Aorta (tissue), 5 donors: ENCODE results near the gene MAPKAPK5. TPM values are rescaled to one million over a fixed set of nuclear protein-coding genes. Genes with fewer than 3 reads are reported as not detected.

ENCODE experiments used
- ATAC-seq: fragments of 200-7000 bp; cut with Tn5 transposase; one replicate; pipeline ENCODE4 v1.9.1; 2022; ENCODE audit warnings: moderate library complexity; ENCODE audit not compliant: low FRiP score
- DNase-seq, 2 donors: peaks; one replicate each; pipeline ENCODE4 v3.0.0-alpha.2; 2020
- H3K27ac ChIP-seq, 2 donors: one replicate each; pipeline ENCODE4 v1.5.1; 2013; ENCODE audit warnings: low read length in 2 of 2, mild to moderate bottlenecking in 2 of 2, moderate library complexity in 2 of 2, control low read depth in 1 of 2, inconsistent platforms in 1 of 2, low read depth in 1 of 2
- H3K27me3 ChIP-seq, 2 donors: one replicate each; pipeline ENCODE4 v1.6.1; 2013; ENCODE audit warnings: control low read depth in 1 of 2, low read length in 1 of 2, mild to moderate bottlenecking in 1 of 2, moderate library complexity in 1 of 2; ENCODE audit not compliant: insufficient read depth in 2 of 2, control insufficient read depth in 1 of 2
- H3K36me3 ChIP-seq, 2 donors: one replicate each; pipeline ENCODE4 v1.6.1; 2013; ENCODE audit warnings: control low read depth in 1 of 2, low read length in 1 of 2, mild to moderate bottlenecking in 1 of 2; ENCODE audit not compliant: insufficient read depth in 2 of 2, control insufficient read depth in 1 of 2
- H3K4me1 ChIP-seq, 2 donors: one replicate each; pipeline ENCODE4 v1.6.1; 2013; ENCODE audit warnings: low read length in 2 of 2, control low read depth in 1 of 2, mild to moderate bottlenecking in 1 of 2, moderate library complexity in 1 of 2; ENCODE audit not compliant: insufficient read depth in 2 of 2, control insufficient read depth in 1 of 2
- H3K4me3 ChIP-seq, 2 donors: one replicate each; pipeline ENCODE4 v1.5.1; 2013; ENCODE audit warnings: low read length in 2 of 2, control low read depth in 1 of 2, mild to moderate bottlenecking in 1 of 2
- H3K9me3 ChIP-seq: one replicate; pipeline ENCODE4 v1.6.1; 2013; ENCODE audit warnings: mild to moderate bottlenecking, low read length; ENCODE audit not compliant: control insufficient read depth
- WGBS, 2 donors: extraction: QIAGEN DNeasy Blood & Tissue Kit; methylation state at CpG; one replicate each; pipeline ENCODE4 v1.1.7; 2013; 5-methylcytosine and 5-hydroxymethylcytosine counted together
- intact Hi-C, 2 donors: fragments of 100-400 bp; cut with DNase I; formaldehyde crosslinking; loops; one replicate each; pipeline versions ENCODE4 v1.14.2 to v1.15.0; 2022
- long read RNA-seq, 2 donors: library from polyadenylated mRNA; unstranded; transcript quantifications; one replicate each; pipeline ENCODE4 v2.0.0, GENCODE V29; 2020 to 2021
- polyA plus RNA-seq, 2 donors: library from polyadenylated mRNA; stranded (reverse); fragments of 200-250 nt; gene quantifications; one replicate each; pipeline ENCODE4 v1.2.3, GENCODE V29; 2013
- total RNA-seq, 2 donors: library from RNA; stranded (reverse); fragmentation: NEBNext Ultra II Directional; extraction: Animal tissue kit (Norgen Biotek cat#: 25700); gene quantifications; one replicate each; pipeline ENCODE4 v1.2.1, GENCODE V29; 2021
- donor health status: healthy with polysubstance abuse.
- donor health status: Bipolar disorder and iron deficiency.
- donor health status: DM: no; HTN: no; CAD: no.
- donor health status: DM: no; HTN: no; CAD: no.
- donor health status: DM: yes; HTN: yes; CAD: no.

Gene MAPKAPK5
- 10 to 100 TPM; 36.4 to 44.4 TPM for total RNA-seq
- 10 to 100 TPM; 21.3 to 25.4 TPM for polyA plus RNA-seq
- long read RNA-seq, donor 1, full-length matches to known transcripts: 19 of 35 reads
- long read RNA-seq, donor 1, partial matches to known transcripts: 1 of 35 reads
- long read RNA-seq, donor 1, other reads (novel, unspliced or antisense): 15 of 35 reads
- long read RNA-seq, donor 2, full-length matches to known transcripts: 7 of 24 reads
- long read RNA-seq, donor 2, partial matches to known transcripts: 3 of 24 reads
- long read RNA-seq, donor 2, other reads (novel, unspliced or antisense): 14 of 24 reads

GRCh38 chr12:111841750-111842555, at the start of gene MAPKAPK5:
Gene MAPKAPK5, plus strand, starts transcription at chr12:111842228. Its CDS starts 506 bp downstream, at chr12:111842734.
- no peaks in the 10 kb centered on the region for H3K36me3 ChIP-seq
- 0% methylated on average over 40 to 84 of the region's 84 CpGs for WGBS, 2 donors
- ATAC-seq: peak; percentile 98
- peak within 1 kb of the TSS; percentile 46 to 79 for H3K27ac ChIP-seq
- no peaks in the 10 kb centered on the region for H3K4me1 ChIP-seq
- DNase-seq: peak; percentile 96 to 98
- no peaks in the 10 kb centered on the region for H3K9me3 ChIP-seq
- H3K27me3 ChIP-seq: no peaks in the 10 kb centered on the region
- H3K4me3 ChIP-seq: peak within 1 kb of the TSS; percentile 85 to 92
- intact Hi-C loops: loop anchor here in 1 of 2 donors (5.0 kb wide), 1 partner anchor 75 kb away; the partner anchor contains the start of gene ALDH2

- DNase-seq: no peak
- intact Hi-C loops: loop anchor here in 1 of 2 donors (5.0 kb wide), 1 partner anchor 41 kb away; no protein-coding TSS in a partner anchor
- Histone ChIP-seq H3K4me1 (no peaks in the 10 kb centered on the region), H3K4me3 (no peak overlapping the region), H3K27me3 (no peaks in the 10 kb centered on the region), H3K9me3 (no peaks in the 10 kb centered on the region), H3K27ac (no peak overlapping the region), H3K36me3 (peaks cover 8 to 10% of the 10 kb centered on the region in 2 donors)
- WGBS, 2 donors: 87 to 94% methylated on average over 3 of the region's 3 CpGs
- no peak for ATAC-seq
Observed at GRCh38 chr12:111792856-111793235, 49.2 kb upstream of the MAPKAPK5 start.

GRCh38 chr12:111798182-111798581, 43.8 kb upstream of the MAPKAPK5 start:
- 81 to 89% methylated on average over 4 of the region's 4 CpGs for WGBS, 2 donors
- Histone ChIP-seq H3K27me3 (no peaks in the 10 kb centered on the region), H3K4me1 (no peaks in the 10 kb centered on the region), H3K36me3 (peaks cover 11 to 14% of the 10 kb centered on the region in 2 donors), H3K4me3 (no peak overlapping the region), H3K27ac (no peak overlapping the region), H3K9me3 (no peaks in the 10 kb centered on the region)
- DNase-seq (peak in 1 of 2 donors; percentile 20), ATAC-seq (no peak)
- intact Hi-C loops: no loop called here

- 91 to 97% methylated on average over 9 of the region's 9 CpGs for WGBS, 2 donors
- peaks cover 14% of the 10 kb centered on the region in 2 donors for H3K36me3 ChIP-seq
- DNase-seq (peak in 1 of 2 donors; percentile 55), ATAC-seq (no peak)
- H3K4me1 ChIP-seq: no peaks in the 10 kb centered on the region
- no peak overlapping the region for H3K27ac ChIP-seq
- no peaks in the 10 kb centered on the region for H3K27me3 ChIP-seq
- H3K4me3 ChIP-seq: no peak overlapping the region
- no peaks in the 10 kb centered on the region for H3K9me3 ChIP-seq
- intact Hi-C loops: no loop called here
Observed at GRCh38 chr12:111799758-111800157, 42.3 kb upstream of the MAPKAPK5 start.

GRCh38 chr12:111803038-111803626, 38.9 kb upstream of the MAPKAPK5 start:
- Histone ChIP-seq H3K4me3 (no peak overlapping the region), H3K9me3 (no peaks in the 10 kb centered on the region), H3K27ac (no peak overlapping the region), H3K36me3 (peaks cover 10 to 15% of the 10 kb centered on the region in 2 donors), H3K27me3 (no peaks in the 10 kb centered on the region), H3K4me1 (no peaks in the 10 kb centered on the region)
- intact Hi-C loops: no loop called here
- DNase-seq: peak in 1 of 2 donors; percentile 15
- WGBS, 2 donors: 89 to 94% methylated on average over 6 of the region's 6 CpGs
- ATAC-seq: no peak

- Histone ChIP-seq H3K9me3 (no peaks in the 10 kb centered on the region), H3K4me3 (no peak overlapping the region), H3K27ac (no peak overlapping the region), H3K4me1 (no peaks in the 10 kb centered on the region), H3K36me3 (peaks cover 9 to 12% of the 10 kb centered on the region in 2 donors), H3K27me3 (no peaks in the 10 kb centered on the region)
- DNase-seq (peak in 1 of 2 donors; percentile 62), ATAC-seq (no peak)
- intact Hi-C loops: no loop called here
- WGBS, 2 donors: 95 to 99% methylated on average over 8 of the region's 8 CpGs
Observed at GRCh38 chr12:111803851-111804250, 38.2 kb upstream of the MAPKAPK5 start.

GRCh38 chr12:111806304-111806703, 35.7 kb upstream of the MAPKAPK5 start:
- Histone ChIP-seq H3K36me3 (peaks cover 4 to 9% of the 10 kb centered on the region in 2 donors), H3K27me3 (no peaks in the 10 kb centered on the region), H3K4me3 (no peak overlapping the region), H3K9me3 (no peaks in the 10 kb centered on the region), H3K4me1 (no peaks in the 10 kb centered on the region), H3K27ac (no peak overlapping the region)
- DNase-seq (no peak), ATAC-seq (no peak)
- 76 to 79% methylated on average over 4 of the region's 4 CpGs for WGBS, 2 donors
- intact Hi-C loops: no loop called here

- no peaks in the 10 kb centered on the region for H3K27me3 ChIP-seq
- intact Hi-C loops: no loop called here
- no peak overlapping the region for H3K27ac ChIP-seq
- no peak overlapping the region for H3K4me3 ChIP-seq
- no peaks in the 10 kb centered on the region for H3K9me3 ChIP-seq
- 81% methylated on average over 7 of the region's 7 CpGs for WGBS, 2 donors
- H3K4me1 ChIP-seq: no peaks in the 10 kb centered on the region
- ATAC-seq: no peak
- DNase-seq: no peak
- H3K36me3 ChIP-seq: peaks cover 4 to 6% of the 10 kb centered on the region in 2 donors
Observed at GRCh38 chr12:111807232-111807631, 34.8 kb upstream of the MAPKAPK5 start.
